ENCODE data around the gene SYT6.
A peak's percentile ranks its signal among the peaks of the same experiment; 100 is the strongest.

The SYT6 gene

DNA sequence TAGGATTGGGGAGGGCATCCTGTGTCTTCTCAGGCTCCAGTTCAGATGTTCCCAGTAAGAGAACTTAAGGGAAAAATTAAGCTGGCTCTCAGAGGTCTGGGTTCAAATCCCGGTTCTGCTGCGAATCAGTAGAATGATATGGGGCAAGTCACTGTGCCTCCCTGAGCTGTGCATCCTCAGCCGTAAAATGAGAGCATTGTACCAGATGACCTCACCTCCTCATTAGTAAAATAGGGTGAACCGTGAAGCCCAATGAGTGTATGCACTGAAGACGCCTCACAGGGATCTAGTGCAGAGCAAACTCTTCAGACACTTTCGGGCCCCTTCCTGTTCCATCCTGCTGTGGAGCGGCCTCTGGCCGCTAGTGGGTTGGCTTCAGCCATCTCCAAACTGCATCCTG lies 36.0 kb downstream of the SYT6 start:
- DNase-seq (ENCODE audit: low spot score), result no peak

DNA sequence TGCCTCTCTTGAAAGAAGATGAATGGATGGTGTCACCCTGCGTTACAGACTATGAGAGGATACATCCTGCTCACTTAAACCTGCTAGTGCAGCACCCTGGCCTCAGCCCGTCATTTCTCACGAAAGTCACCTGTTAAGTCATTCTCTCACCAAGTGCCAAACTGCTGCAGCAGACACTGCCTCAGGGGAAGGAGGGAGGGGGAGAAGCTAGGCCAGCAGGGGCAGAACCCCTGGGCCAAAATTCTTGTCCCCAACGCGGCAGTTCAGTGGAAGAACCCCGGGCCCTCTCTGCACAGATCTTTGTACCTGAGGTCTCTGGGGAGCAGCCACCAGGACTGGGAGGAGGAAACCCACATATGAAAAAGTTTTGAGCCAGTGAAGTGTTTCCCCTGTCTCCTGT lies 37.6 kb downstream of the SYT6 start:
- no peak for DNase-seq (ENCODE audit: low spot score)

DNA sequence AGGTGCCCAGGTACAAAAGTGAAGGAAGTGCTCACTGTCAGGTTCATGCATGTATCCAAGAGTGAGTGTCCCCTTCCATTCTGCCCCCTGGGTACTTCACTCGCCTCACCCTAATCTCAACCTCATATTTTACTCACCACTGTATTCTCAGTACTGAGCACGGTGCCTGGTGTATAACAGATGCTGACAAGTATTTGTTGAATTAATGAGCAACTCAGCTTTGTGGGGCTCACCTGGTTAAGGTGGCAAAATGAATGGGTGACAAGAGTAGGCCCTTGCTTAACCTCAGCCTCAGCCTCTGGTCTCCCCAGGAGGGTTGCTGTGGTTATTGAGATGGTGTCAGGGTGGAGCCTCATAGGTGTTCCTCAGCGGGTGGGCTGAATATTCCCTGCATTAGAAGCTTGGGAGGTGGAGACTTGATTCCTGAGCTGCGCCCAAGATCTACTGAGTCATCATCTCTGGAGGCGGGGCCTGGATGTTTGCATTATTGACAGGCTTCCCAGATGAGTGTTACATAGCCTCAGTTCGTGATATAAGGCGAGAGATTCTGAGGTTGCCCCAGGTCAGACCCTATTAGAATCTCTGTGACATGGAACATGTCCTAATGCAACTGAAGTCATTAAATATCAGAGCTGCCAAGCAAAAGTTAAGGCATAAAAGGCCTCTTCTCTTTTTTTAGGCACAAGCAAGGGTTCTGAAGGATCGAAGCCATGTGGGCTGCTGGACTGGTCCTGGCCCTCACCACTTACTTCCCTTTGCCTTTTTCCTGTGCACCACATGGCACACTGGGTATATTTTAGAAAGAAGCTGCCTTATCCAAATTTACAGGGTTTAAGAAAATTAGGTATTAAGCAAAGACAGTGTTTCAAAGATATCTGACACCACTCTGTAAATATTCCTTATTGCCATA lies 39.2 kb downstream of the SYT6 start:
- no peak for DNase-seq (ENCODE audit: low spot score)

DNA sequence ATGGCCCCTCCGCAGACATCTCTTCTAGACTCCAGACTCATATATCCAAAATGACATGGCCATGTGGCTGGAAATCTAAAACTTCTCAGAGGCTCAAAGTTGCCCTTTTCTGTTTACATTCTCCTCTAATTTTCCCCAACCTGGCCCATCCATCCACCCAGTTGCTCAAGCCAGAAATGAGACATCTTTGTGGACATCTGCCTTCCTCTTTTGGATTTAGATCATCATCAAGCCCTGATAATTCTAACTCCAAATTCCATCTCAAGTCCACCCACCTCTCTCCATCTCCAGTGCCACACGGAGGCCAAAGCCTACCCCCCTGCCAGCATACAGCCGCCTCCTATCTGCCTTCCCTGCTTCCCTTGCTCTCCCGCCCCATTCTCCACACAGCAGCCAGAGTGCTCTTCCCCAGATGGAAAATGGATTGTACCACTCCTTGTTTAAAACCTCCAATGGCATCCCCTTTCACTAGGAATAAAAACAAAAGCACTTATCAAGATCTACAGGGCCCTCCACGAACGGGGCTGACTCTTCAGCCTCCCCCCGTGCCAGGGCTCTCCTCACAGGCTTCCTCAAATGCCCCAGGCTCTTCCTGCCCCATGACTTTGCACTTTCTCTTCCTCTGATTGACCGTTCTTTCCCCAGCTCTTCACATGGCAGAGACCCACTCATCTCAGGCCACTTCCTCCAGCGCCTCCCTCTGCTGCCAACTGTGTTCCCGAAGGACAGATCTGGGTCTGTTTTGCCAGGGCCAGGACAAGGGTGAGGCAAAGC lies 40.1 kb downstream of the SYT6 start:
- DNase-seq (ENCODE audit: low spot score), result no peak

DNA sequence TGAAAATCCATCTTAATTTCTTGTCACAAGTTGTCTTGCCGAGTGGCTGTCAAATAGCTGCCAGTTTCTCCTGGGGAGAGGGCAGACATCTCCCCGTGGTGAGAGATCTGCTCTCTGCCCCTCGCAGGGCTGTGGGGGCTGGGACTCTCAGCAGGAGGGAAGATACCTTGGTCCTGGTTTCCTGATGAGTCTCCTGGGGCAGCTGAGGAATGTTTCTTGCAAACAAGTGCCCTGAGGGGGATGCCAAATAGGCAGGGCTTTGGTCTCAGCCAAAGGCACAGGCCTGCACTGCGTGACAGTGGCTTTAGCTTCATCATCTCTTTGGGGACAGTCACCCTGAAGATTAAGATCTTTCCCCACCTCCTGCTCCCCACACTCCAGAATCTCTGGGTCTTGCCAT lies 40.9 kb downstream of the SYT6 start:
- no peak for DNase-seq (ENCODE audit: low spot score)

DNA sequence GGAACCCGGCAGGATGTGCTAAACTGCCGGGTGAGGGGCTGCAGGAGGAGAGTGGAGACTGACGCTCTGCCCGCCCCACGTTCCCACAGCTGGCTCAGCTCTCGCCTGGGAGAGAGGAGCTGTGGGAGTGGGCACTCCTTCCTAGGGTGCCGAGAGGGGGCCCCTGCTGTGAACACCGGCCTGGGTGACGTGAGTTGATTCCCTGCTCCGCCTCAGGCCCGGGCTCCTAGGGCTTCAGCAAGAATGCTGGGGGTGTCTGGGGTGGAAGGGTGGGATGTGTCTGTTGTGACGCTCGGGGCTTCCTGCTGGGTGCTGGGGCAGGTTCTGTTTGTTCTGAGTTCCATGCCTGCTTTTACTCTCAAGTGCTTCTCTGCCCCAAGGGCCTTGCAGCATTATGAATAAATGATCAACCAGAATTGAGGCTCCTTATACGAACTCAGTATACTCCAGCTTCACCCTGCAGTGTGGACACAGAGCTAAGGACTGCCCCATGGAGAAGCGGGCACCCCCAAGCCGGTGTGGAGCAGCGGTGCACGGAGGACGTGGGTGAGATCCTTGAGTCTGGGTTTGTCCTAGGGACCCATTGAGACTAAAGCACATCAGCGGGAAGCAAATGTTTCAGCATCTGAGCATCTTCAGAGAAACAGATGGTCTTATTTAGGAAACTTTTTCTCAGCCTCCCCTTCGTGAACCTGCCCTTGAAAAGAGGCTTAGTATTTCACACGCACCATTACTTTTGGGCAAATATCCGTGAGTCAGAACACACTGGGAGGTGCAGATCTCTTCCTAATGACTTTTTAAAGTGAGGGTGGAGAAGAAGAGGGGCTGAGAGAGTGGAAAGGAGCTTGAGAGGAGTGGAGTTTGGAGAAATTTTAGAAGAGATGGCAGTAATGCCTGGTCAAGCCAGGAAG lies 41.7 kb downstream of the SYT6 start:
- no peak for DNase-seq (ENCODE audit: low spot score)

DNA sequence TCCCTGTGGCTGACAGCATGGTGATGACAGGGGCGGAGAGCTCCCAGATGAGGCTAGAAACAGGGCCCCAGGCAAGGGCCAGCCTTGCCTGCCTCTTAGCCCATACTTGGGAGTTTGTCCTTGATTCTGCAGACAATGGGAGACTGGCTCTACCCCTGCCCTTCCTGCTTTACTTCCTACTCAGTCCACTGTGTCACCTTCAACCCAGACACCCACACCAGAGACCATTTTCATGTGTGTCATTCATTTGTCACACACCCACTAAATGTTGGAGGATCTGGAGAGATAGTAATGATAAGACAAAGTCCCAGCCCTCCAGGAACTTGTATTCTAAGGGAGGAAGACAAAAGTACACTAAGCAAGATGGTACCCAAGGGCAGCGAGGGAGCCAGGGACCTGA lies 43.7 kb downstream of the SYT6 start:
- no peak for DNase-seq (ENCODE audit: low spot score)

DNA sequence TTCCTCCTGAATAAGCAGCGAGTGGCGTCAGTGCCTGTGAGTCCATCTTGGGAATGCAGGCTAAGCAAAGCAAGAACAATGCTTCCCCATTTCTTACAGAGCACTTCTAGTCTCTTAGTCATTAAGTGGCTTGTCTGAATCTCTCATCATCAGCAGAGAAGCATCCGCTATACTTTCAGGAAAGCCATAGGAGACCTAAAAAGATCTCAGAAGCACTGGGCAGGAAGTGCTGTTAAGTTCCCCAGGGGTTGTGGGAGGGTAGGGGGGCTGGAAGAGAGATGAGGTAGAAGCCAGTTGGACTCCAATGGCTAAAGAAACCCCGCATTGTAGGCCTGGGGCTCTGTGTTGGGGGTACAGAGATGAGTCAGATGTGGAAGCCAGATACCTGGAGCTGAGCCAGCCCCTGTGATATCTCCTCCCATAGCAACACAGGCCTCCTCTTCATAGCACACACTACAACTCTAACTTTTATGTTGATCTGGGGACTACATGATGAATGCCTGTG lies 44.9 kb downstream of the SYT6 start:
- DNase-seq (ENCODE audit: low spot score), result peak; percentile 7

DNA sequence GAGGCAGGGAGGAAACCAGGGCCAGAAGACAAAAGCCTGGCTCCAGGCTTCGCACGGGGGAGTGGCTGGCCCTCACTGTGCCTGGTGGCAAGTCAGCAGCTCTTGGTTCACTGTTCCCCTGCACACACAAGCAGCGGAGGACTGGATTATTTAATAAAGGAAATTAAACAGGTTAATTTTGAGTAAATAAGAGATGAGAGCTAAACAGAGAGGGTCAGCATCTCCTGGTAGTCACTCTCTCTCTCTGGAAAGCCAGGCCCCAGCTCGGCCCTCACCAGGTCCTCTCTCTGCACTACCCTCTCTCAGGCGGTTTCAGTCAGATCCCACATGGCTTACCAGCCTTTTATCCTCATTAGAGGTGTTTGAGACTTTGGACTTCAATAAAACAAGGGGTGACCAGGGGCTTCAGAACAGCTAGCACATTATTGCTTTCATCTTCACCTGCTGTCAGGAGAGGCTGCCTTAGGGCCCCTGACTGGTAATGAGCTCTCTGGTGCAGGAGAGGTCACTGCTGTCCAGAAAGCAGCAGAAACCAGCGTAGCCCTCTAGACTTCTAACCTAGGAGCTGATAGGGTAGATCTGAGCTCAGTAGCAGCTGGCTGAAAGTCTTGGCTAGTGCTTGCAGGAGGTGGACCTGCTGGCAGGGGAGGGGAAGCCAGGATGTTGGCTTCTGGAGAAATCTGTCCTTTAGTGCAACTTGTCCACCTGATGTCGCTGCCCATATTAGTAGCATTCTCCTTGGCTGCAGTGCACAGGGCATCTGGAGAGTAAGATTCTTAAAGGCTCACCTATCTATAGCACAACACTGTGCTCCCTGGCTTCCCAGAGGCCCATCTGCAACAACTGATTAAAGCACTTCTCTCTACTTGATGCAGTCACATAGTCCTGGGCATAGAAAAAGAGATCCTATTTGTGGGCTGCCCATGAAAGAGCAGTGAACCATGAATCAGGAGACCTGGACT lies 45.9 kb downstream of the SYT6 start:
- DNase-seq (ENCODE audit: low spot score), result no peak

DNA sequence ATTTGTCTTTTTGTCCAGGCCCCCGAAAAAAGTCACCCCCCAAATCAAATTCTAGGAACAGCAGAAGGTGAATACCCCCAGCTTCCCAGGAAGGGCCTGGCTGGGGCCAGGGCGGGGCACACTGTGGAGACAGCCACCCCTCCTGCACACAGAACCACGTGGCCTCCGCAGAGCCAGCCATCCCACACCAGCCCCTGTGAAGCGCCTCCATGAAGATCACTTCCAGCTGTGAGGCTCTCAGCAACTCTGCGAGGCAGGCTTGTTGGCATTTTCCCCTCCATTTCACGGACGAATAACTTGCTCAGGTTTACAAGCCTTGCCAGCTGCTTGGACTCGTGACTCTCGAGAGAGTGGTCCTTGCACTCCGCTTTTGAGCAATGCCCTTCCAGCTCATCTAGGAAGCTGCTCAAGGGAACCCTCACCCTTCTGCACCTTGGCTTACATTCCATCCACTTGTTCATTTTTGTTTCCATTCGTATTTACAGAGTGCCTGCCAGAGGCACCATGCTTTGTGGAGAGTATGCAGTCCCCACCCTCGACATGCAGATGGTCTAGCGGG lies 48.2 kb downstream of the SYT6 start:
- DNase-seq (ENCODE audit: low spot score), result no peak

DNA sequence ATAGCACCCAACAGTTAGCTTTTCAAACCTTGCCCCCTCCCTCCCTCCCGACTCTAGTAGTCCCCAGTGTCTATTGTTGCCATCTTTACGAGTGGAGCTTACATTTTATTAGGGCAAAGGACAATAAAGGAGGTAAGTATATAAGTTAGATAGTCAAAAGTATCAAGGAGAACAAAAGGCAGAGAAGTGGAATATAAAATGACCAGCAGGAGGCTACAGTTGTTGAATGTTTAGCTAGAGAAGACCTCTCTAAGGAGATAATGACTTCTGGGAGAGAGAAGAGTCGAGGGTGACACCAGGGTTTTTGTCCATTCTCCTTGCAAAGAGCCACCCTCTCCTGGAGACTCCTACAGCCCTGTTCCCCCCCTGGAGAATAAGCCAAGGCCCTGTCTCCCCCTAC lies 48.7 kb downstream of the SYT6 start:
- no peak for DNase-seq (ENCODE audit: low spot score)

DNA sequence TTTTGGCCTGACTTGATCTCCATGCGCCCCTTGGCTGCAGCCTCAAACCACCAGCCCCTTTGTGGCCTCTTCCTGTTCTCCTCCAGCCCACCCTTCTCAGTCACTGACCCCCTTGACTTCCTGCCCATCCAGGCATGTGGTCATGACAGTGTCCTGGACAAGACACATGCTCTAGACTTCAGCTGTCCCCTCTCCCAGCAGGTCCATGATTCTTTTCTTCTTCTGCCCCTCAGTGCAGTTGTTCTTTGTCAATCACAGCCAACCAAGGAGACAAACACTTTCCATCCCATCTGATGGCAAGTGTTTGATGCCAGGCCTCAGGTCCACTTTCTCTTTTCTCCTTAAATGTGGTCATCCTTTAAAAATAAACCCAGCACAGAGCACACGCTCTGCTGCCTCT lies 49.7 kb downstream of the SYT6 start:
- DNase-seq (ENCODE audit: low spot score), result no peak

DNA sequence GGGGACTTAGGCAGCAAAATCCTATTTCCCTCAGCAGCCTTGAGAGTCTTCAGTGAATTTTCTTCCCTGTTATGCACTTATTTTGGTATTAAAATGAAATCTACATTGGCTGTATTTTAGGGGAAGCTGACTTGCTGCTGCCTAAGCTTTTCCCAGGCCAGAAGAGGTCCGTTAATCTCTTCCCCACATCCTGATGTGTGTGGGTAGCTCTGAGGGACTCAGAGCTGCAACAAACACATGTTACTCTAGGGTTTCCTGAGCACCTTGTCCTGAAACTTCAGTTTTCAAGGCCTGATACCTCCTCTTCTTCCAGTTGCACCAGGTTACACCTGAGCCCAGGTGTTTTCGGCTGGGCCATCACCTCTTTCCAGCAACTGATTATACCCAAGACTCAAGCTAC lies 51.5 kb downstream of the SYT6 start:
- no peak for DNase-seq (ENCODE audit: low spot score)

DNA sequence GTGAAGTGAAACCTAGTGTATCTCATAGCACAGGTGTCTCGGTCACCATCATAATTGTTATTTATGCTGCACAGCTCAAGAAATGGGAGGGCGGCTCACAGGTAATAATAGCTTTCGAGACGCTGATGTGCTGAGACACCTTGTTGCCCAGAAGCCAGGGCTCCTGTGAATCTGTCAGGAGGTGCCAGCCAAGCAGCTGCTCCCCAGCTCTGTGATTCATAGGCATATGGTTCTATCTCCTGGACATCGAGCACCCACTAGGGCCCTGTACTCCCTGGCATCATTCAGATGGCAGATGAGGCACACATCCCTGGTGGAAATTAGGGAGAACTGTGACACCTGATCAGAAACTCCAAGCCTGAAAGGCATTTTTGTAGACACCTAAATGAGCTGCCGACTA lies 53.5 kb downstream of the SYT6 start:
- no peak for DNase-seq (ENCODE audit: low spot score)

DNA sequence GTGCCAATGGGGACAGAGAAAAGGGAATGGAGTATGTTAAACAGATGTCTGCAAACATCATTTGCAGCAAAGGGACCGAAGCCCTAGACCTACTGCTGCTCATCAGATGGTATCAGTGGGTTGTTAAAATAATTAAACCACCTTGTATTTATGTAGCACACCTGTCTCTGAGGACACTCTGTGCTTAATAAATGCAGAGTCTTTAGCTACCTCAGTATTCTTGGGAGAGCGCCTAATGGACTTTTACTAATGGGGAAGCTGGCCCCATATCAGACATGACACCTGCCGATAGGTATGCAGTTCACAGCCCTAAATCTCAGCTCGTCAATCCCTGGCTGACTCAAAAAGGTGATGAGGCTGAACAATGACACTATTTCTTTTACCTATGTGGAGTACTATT lies 54.4 kb downstream of the SYT6 start:
- DNase-seq (ENCODE audit: low spot score), result no peak

DNA sequence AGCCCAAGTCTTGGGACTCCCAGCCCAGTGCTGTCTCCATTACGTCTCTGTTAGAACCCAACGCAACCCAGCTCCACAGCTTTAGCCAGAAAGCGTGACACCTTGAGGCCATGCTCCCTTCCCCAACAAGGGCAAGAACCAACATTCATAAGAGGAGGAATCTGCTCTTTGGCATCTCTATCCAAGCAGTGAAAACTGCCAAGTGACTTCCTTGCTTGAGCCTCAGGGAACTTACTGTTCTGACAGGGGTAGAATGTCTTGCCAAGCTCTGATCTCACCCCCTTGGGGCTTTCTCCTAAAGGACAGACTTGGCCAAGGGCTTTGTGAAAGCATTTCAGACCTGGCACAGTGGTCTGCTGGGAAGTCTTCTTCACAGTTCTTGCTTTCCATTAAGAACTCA lies 56.6 kb downstream of the SYT6 start:
- no peak for DNase-seq (ENCODE audit: low spot score)

DNA sequence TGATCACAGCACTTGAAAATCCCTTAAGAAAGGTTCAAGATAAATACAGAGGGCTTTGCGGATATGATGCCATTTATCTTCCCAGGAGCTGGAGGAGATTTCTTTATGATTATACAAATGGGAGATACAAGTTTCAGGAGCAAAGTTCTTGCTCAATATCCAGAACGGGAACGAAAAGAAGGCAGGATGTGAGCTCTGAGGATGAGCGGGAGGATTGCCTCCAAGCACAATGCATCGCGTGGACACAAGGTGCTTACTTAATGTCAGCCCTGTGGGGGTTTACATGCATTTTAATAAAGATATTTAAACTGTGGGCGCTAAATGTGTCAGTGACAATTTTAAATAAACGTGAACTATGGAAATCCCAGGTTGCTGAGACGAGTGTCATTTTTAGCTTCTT lies 59.0 kb downstream of the SYT6 start:
- DNase-seq (ENCODE audit: low spot score), result no peak

DNA sequence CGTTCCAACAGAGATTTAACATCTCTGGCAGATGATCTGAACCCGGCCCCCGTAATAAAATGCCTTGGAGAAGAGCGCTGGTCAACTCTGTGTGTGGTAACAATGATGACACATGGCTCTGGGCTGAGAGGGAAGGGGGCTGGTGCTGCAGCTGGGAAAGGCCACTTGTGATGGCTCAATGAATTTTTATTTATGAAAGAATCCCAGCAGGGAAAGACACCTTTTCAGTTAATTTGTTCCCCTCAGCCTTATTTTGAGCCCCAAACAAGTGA lies 59.4 kb downstream of the SYT6 start:
- DNase-seq (ENCODE audit: low spot score), result no peak

DNA sequence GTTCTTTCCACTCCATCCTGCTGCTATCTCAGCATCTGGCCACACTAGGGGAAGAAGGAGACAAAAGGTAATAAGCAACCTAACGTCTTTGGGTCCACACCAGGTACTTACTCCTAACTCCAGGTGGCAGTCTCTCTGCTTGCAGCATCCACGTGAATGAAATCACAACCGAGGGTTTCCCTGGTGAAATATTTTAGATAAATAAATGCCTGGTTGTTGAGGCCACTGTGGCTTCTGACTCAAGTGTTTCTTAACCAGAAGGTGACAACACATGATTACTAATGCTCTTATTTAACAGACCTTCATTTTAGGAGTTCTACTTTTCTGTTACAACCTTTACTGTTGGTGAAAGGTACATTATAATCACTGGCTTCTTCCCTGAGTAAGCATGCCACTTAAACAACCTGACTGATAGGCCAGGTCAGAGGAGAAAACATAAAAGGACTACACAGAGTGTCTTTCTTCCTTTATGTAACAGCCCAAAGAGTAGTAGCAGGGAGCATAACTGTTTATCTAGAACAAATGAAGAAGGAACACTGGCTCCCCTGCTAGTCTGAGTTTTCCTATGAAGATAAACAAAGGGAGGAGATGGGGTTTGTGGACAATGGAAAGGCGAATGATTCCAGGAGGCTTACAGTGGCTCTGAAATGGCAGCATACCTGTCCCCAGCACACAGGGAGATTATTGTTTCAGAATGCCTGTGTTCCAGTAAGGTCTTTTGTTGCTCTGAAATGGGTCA lies 59.9 kb downstream of the SYT6 start:
- no peak for DNase-seq (ENCODE audit: low spot score)

Measured in kidney capillary endothelial cell (primary cell).